ENCODE data around the gene KCTD17. TPM values are rescaled to one million over a fixed set of nuclear protein-coding genes. Genes with fewer than 3 reads are reported as not detected.

The KCTD17 gene
- total RNA-seq, 6 experiments from 2014 or later, result 2.0 to 9.7 (median 4.4) TPM

GRCh38 chr22:37017356-37017755 is 34.2 kb upstream of the KCTD17 start:
- TF ChIP-seq CTCF (IDR thresholded peaks at IDR 0.05) (no peak), POLR2A (IDR thresholded peaks at IDR 0.05) (no peak)
- Histone ChIP-seq H3K4me3 (peak overlapping the region; percentile 98 to 100 (median 99)), H3K27ac (peak overlapping the region; percentile 8 to 95 (median 46)), H3K27me3 (no peaks in the 10 kb centered on the region), H3K9me3 (no peaks in the 10 kb centered on the region), H3K4me1 (peaks cover 0 to 76% (median 35%) of the 10 kb centered on the region in 4 donors), H3K36me3 (peaks cover 0 to 9% (median 4%) of the 10 kb centered on the region in 4 donors)
- intact Hi-C loops (cut with DNase I), result no loop called here
- DNase-seq (peak; percentile 56 to 83 (median 78)), ATAC-seq (peak in 2 of 4 donors; percentile 3 to 27)
- 42% methylated on average over 10 of the region's 10 CpGs for WGBS (ENCODE audit: insufficient coverage, low coverage, low lambda C conversion rate, missing lambda C conversion rate)

- Histone ChIP-seq H3K4me3 (peak overlapping the region; percentile 98 to 100 (median 99)), H3K27me3 (no peaks in the 10 kb centered on the region), H3K9me3 (no peaks in the 10 kb centered on the region), H3K27ac (peak overlapping the region; percentile 76 to 95 (median 89)), H3K36me3 (peaks cover 0 to 9% (median 4%) of the 10 kb centered on the region in 4 donors), H3K4me1 (peaks cover 0 to 76% (median 35%) of the 10 kb centered on the region in 4 donors)
- DNase-seq (peak in 1 of 3 donors; percentile 49), ATAC-seq (peak in 1 of 4 donors; percentile 0)
- WGBS (ENCODE audit: insufficient coverage, low coverage, low lambda C conversion rate, missing lambda C conversion rate), result 24% methylated on average over 20 of the region's 45 CpGs
- intact Hi-C loops (cut with DNase I), result no loop called here
- no peak for TF ChIP-seq POLR2A (IDR thresholded peaks at IDR 0.05)
- no peak for TF ChIP-seq CTCF (IDR thresholded peaks at IDR 0.05)
These were observed 33.3 kb upstream of the KCTD17 start for GRCh38 chr22:37018086-37018814.

GRCh38 chr22:37018815-37019308 is 32.7 kb upstream of the KCTD17 start:
- WGBS (ENCODE audit: insufficient coverage, low coverage, low lambda C conversion rate, missing lambda C conversion rate), result 2% methylated on average over 9 of the region's 35 CpGs

More at GRCh38 chr22:37018815-37019308, 32.7 kb upstream of the KCTD17 start:
- Histone ChIP-seq H3K27ac (peak overlapping the region; percentile 76 to 95 (median 89)), H3K36me3 (peaks cover 0 to 9% (median 4%) of the 10 kb centered on the region in 4 donors), H3K4me3 (peak overlapping the region; percentile 98 to 100 (median 99)), H3K27me3 (no peaks in the 10 kb centered on the region), H3K4me1 (peaks cover 0 to 74% (median 35%) of the 10 kb centered on the region in 4 donors), H3K9me3 (no peaks in the 10 kb centered on the region)
- intact Hi-C loops (cut with DNase I), result no loop called here
- DNase-seq, result peak; percentile 59 to 72 (median 71)
- ATAC-seq, result peak in 3 of 4 donors; percentile 1 to 9 (median 2)
- TF ChIP-seq POLR2A (IDR thresholded peaks at IDR 0.05), result no peak
- TF ChIP-seq CTCF (IDR thresholded peaks at IDR 0.05), result no peak
